Esophagus muscularis mucosa (tissue), 4 donors: ENCODE data around the gene PANX2. TPM values are rescaled to one million over a fixed set of nuclear protein-coding genes. Genes with fewer than 3 reads are reported as not detected.

Experiments
- DNase-seq: peaks from one replicate; pipeline ENCODE4 v3.0.0-alpha.2; 2017; ENCODE audit errors: extremely low spot score
- H3K27ac ChIP-seq, 4 donors: fragments of 200-600 bp; sonication (generic); replicated peaks in 1 of 4; 1 replicate in 3 of 4; 2 replicates in 1 of 4; pipeline ENCODE4 v1.5.1; 2016 to 2019; ENCODE audit warnings: mild to moderate bottlenecking in 1 of 4
- H3K27me3 ChIP-seq, 4 donors: fragments of 200-600 bp; sonication (generic); one replicate each; pipeline versions ENCODE4 v1.5.1 to v1.6.0; 2016 to 2019
- H3K36me3 ChIP-seq, 4 donors: fragments of 200-600 bp; sonication (generic); one replicate each; pipeline ENCODE4 v1.5.1; 2016 to 2019
- H3K4me1 ChIP-seq, 4 donors: fragments of 200-600 bp; sonication (generic); one replicate each; pipeline ENCODE4 v1.5.1; 2016 to 2019
- H3K4me3 ChIP-seq, 4 donors: fragments of 200-600 bp; sonication (generic); 1 replicate in 2 of 4; 2 replicates in 2 of 4; pipeline ENCODE4 v1.5.1; 2016 to 2019; ENCODE audit warnings: mild to moderate bottlenecking in 4 of 4, moderate library complexity in 1 of 4
- H3K9me3 ChIP-seq, 4 donors: fragments of 200-600 bp; sonication (generic); 1 replicate in 3 of 4; 2 replicates in 1 of 4; pipeline ENCODE4 v1.5.1; 2016 to 2019
- CTCF ChIP-seq, 3 experiments: fragments of 200-600 bp in 2 of 3; fragments of 450-650 bp in 1 of 3; sonication (generic) in 2 of 3; IDR thresholded peaks; one replicate each; pipeline ENCODE4 v1.5.1; 2017 to 2019; ENCODE audit warnings: antibody characterized with exemption in 3 of 3, mild to moderate bottlenecking in 2 of 3, moderate library complexity in 1 of 3
- EP300 ChIP-seq: sonication (generic); formaldehyde crosslinking; IDR thresholded peaks from one replicate; pipeline ENCODE4 v1.6.1; 2017; ENCODE audit warnings: antibody characterized with exemption
- POLR2A ChIP-seq: fragments of 450-650 bp; IDR thresholded peaks from one replicate; pipeline ENCODE4 v1.6.1; 2017; ENCODE audit warnings: antibody characterized with exemption, moderate library complexity, mild to moderate bottlenecking, low read depth
- POLR2AphosphoS5 ChIP-seq, 2 donors: sonication (generic); formaldehyde crosslinking; IDR thresholded peaks; one replicate each; pipeline ENCODE4 v1.6.1; 2017; ENCODE audit warnings: antibody characterized with exemption in 2 of 2
- WGBS: methylation state at CpG from one replicate; pipeline ENCODE4 v1.1.5; 2018; 5-methylcytosine and 5-hydroxymethylcytosine counted together
- intact Hi-C: fragments of 100-400 bp; cut with DNase I; formaldehyde crosslinking; loops from one replicate; pipeline ENCODE4 v1.15.1; 2023
- total RNA-seq, 4 donors: library from RNA; depleted of rRNA; stranded (reverse); fragments of >200 nt; gene quantifications; one replicate each; pipeline versions ENCODE4 v1.1.0 to v1.2.1, GENCODE V29; 2016

The PANX2 gene
- total RNA-seq, 4 donors from 2014 or later, result 0.33 to 1.0 (median 0.56) TPM

DNA sequence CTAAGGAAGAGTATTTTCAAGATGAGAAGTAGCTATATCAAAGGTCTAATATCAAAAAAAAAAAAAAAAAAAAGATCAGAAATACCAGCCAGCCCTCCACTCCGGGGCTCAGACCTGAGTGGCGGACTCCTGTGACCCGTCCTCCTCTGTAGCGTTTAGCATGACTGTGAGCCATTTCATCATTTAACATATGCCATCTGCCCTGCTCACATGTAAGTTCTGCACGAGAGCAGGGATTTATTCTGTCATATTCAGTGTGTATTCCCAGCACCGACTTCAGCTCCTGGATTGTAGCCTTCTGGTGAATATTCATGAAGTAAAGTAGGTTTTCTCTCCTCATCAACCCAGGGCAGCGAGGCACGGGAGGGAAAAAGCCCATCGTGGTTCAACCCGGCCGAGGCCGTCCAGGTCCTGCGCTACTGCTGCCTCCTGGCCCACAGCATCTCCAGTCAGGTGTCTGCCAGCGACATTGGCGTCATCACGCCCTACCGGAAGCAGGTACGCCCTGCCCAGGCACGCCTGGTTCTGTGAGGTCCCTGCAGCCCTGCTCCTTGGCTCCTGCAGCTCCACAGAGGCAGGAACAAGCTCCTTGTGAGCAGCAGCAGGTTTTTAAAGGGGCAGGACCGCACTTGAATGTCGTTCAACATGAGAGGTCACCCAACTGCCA lies 12.7 kb upstream of the PANX2 start:
- H3K36me3 ChIP-seq, result no peaks in the 10 kb centered on the region
- H3K27ac ChIP-seq, result no peak overlapping the region
- no peak for TF ChIP-seq POLR2A
- TF ChIP-seq POLR2AphosphoS5 (IDR thresholded peaks at IDR 0.05), result no peak
- no peak for TF ChIP-seq CTCF (IDR thresholded peaks at IDR 0.05)
- no peak for TF ChIP-seq EP300
- DNase-seq, result no peak
- WGBS, result 92% methylated on average over 21 of the region's 21 CpGs
- intact Hi-C loops, result no loop called here
- H3K9me3 ChIP-seq, result no peaks in the 10 kb centered on the region
- peaks cover 0 to 16% (median 0%) of the 10 kb centered on the region in 4 donors for H3K27me3 ChIP-seq
- H3K4me3 ChIP-seq, result no peak overlapping the region
- no peaks in the 10 kb centered on the region for H3K4me1 ChIP-seq

DNA sequence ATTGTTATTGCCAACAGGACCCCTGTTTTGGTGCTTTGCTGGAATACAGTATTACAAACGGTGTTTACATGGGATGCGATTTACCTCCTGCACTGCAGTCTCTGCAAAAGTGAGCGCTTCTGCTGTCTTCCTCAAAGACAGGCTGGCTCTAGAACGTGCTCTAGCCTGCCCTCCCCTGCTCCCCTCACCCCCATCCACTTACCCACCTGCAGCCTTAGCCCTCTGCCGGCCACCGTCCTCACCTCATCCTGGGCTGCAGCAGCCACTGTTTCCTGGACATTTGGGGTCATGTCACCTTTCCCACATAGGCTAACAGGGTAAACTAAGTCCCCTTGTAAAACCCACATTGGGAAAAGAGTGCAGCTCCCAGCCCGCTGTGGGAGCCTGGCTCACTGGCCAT lies 9.6 kb upstream of the PANX2 start:
- H3K36me3 ChIP-seq, result no peaks in the 10 kb centered on the region
- 90% methylated on average over 7 of the region's 7 CpGs for WGBS
- intact Hi-C loops, result no loop called here
- DNase-seq, result no peak
- H3K27me3 ChIP-seq, result peaks cover 0 to 16% (median 0%) of the 10 kb centered on the region in 4 donors
- H3K9me3 ChIP-seq, result no peaks in the 10 kb centered on the region
- TF ChIP-seq EP300 (no peak), POLR2AphosphoS5 (IDR thresholded peaks at IDR 0.05) (no peak), POLR2A (no peak), CTCF (IDR thresholded peaks at IDR 0.05) (no peak)
- no peak overlapping the region for H3K27ac ChIP-seq
- no peaks in the 10 kb centered on the region for H3K4me1 ChIP-seq
- H3K4me3 ChIP-seq, result no peak overlapping the region

DNA sequence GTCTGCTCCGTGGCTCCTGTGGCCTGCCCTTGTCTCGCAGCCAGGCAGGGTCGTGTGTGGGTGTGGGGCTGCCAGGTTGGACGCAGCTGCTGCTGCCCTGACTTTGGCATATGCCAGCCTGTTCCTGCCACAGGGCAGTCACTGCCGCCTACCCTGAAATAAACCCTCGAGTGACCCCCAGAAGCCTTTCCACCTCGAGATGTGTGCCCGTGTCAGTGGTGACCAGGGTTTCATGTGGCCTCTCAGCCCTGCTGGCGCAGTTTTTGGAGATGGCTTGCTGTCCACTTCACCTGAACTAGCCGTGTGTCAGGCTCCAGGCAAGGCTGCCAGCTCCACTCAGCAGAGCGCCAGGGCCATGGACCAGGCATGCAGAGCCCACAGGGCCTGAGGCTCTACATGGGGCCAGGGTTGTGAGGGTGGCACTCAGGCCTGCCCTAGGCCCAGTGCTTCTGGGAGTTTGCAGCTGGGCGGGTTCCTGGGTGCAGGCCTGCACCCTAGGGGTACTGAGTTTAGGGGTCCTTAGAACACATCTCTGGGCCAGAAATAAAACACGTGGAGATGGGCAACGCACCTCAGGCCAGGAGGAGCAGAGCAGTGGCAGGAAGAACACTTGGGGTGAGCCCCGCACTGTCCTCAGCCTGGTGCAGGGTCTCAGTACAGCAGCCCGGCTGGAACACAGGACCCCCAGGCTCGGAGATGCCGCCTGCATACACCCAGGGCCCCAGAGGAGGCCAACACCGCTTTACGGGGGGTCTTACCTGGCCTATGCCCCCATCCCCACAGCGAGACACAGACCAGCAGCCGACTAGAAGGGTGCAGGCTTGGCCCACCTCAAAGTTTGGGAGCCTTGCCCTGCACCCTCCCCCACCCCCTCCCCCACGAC lies 8.8 kb upstream of the PANX2 start:
- no peaks in the 10 kb centered on the region for H3K9me3 ChIP-seq
- H3K4me1 ChIP-seq, result no peaks in the 10 kb centered on the region
- intact Hi-C loops, result no loop called here
- 86% methylated on average over 18 of the region's 23 CpGs for WGBS
- no peak overlapping the region for H3K4me3 ChIP-seq
- DNase-seq, result no peak
- H3K36me3 ChIP-seq, result no peaks in the 10 kb centered on the region
- TF ChIP-seq EP300 (no peak), POLR2A (no peak), CTCF (IDR thresholded peaks at IDR 0.05) (no peak), POLR2AphosphoS5 (IDR thresholded peaks at IDR 0.05) (no peak)
- no peak overlapping the region for H3K27ac ChIP-seq
- peaks cover 0 to 16% (median 0%) of the 10 kb centered on the region in 4 donors for H3K27me3 ChIP-seq

DNA sequence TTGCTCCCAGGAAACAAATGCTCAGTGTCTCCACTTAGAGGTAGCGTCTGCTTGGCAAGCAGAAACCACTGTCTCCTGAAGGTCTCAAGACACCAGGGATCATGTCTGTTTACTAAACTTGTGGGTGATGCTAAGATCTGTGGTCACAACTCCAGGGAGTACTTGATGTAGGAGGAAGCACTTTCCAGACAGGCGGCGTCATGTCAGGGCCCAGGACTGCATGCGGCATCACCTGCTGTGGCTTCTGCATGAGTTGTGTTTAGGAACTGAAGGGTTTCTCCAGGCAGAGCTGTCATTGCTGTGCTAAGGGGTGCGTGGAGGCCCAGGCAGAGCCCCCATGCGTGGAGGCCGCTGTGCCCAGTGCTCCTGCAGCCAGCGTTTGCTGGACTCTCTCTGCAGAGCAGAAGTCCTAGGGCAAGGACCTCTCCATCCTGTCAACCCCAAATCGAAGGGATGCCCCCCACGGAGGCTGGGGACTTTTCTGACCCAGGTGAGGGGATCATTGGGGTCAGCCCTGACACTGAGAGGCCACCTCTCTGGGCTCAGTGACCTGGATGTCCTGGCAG lies 8.1 kb upstream of the PANX2 start:
- Histone ChIP-seq H3K27me3 (peaks cover 0 to 16% (median 0%) of the 10 kb centered on the region in 4 donors), H3K4me3 (no peak overlapping the region), H3K4me1 (no peaks in the 10 kb centered on the region), H3K27ac (no peak overlapping the region), H3K36me3 (no peaks in the 10 kb centered on the region), H3K9me3 (no peaks in the 10 kb centered on the region)
- 89% methylated on average over 5 of the region's 10 CpGs for WGBS
- TF ChIP-seq EP300, result no peak
- no peak for TF ChIP-seq POLR2AphosphoS5 (IDR thresholded peaks at IDR 0.05)
- no peak for TF ChIP-seq CTCF (IDR thresholded peaks at IDR 0.05)
- TF ChIP-seq POLR2A, result no peak
- no peak for DNase-seq
- intact Hi-C loops, result no loop called here
